HG02763 (cell line): ENCODE measurements around the gene GNMT.
A peak's percentile ranks its signal among the peaks of the same experiment; 100 is the strongest.
"Not testable (repeated sequence)": the region's sequence is repeated elsewhere in the genome, so short reads cannot be mapped to it uniquely, and the experiment has no call there.

Experiments used
- ATAC-seq: cut with Tn5 transposase; IDR thresholded peaks from one replicate; pipeline ENCODE4 v1.9.1; 2021; ENCODE audit warnings: mild to moderate bottlenecking, moderate library complexity; ENCODE audit not compliant: unreplicated experiment

The GNMT gene

DNA sequence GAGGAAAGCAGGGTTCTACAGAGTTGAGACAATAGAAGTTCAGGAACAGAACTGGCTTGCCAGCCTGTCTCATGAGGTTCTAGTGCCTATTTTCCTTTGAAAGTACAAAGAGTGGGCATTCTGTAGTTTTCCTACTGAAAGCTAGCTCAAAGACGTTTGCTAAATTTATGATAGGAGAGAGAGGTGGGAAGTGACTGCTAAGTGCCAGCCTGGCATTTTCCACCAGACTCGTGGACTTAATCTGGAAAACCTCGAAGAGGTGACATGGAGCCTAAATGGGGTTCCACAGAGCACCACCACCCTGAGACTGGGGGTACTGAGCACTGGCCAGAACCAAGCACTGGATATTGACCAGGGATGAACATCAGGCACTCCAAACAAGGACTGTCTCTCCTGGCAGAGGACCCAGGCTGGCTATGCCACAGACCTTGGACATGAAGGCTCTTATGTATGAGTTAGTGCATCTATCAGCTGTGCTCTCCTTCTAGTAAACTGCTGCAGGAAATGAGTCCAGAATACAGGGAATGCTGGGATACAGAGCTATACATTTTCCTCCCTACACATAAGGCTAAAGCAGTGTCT lies 11.3 kb downstream of the GNMT start:
- ATAC-seq, result no peak

DNA sequence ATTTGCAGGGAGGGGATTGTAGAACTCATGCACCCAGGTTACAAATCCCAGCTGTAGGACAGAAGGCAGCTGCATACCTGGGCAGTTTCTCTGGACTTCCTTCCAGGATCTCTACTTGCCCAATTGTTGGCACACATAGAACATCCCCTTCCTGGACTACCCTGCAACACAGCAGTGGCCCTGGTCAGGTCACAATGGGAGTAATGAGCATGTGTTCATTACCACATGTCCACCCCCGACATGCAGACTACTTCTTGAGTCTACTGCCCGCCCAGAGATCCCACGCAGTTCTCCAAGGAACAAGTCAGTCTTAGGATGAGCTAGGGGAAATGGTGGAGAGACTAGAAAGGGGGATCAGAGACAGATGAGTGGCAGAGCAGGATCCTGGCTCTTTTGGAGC lies 13.4 kb downstream of the GNMT start:
- no peak for ATAC-seq

DNA sequence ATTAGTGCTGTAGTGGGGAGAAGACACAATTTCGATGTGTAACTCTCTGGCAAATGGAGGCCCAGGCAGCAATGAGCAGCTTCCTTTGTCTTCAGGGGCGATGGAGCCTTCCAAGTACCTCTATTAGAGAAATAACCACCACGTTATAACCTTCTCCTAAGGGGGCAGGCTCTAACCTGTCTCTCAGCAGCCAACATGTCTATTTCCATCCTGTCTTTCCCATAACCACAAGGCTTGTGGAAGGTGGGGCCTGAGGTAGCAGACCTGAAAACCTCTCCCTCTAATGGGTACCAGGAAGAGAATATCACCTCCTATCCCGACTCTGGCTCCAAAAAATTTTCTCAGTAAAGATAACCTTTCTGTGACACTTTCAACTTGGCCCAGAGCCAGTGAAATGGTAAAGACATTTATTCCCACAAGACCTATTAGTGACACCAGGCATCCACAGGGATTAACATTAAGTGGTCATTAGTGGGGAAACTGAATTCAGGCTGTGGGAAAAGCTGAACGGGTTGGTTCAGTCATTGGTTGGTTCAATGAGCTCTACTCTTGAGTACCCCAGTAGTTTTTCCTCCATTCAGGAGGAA lies 14.5 kb downstream of the GNMT start:
- ATAC-seq, result no peak

DNA sequence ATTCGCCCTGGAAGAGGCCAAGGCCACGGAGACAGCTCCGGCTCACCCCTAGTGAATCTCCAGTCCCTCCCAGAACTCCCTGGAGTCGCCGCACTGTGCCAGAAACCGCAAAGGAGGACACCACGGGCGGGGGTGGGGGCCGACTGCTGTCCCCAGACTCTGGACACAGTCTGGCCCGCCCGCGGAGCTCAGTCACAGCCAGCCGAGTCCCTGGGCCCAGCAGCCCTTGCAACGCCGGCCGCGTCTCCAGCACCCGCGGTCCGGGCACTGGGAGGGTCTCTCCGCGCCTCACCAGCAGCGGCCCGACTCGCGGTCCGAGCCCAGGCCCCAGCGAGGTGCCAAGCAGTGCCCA lies 17.9 kb downstream of the GNMT start:
- no peak for ATAC-seq

DNA sequence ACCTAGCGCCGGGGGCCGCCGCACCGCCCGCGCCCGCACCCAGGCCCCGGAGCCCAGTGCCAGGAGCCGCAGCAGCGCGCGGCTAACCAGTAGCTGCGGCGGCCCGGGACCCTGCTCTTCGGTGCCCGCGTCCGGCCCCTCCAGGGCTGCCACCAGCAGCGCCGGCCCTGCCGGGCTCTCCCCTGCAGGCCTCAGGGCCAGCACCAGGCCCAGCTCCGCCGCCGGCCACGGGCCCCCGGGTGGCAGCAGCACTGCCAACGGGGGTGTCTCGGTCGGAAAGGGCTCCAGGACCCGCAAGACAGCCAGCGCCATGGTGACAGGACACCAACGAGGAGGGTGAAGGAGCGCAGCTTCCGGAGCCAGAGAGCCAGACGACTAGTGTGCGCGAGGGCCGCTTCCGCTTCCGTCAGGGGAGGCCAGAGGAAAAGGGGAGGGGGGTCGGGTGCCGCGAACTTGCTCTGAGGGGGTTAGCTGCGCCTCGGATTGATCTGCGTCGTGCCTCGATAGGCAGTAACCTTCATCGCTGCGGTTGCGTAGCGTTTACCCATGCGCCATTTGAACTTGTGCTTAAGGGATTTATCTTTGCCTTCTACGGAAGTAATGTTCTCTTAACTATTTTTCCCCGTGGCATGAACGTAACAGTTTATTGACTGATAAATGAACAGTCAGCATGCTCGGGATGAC lies 18.4 kb downstream of the GNMT start, which contains the start of gene PEX6:
PEX6 (minus strand) TSS at position 343 of the 684 bp plus-strand sequence; CDS start at position 312, 31 bp downstream.
- peak; percentile 90 for ATAC-seq

DNA sequence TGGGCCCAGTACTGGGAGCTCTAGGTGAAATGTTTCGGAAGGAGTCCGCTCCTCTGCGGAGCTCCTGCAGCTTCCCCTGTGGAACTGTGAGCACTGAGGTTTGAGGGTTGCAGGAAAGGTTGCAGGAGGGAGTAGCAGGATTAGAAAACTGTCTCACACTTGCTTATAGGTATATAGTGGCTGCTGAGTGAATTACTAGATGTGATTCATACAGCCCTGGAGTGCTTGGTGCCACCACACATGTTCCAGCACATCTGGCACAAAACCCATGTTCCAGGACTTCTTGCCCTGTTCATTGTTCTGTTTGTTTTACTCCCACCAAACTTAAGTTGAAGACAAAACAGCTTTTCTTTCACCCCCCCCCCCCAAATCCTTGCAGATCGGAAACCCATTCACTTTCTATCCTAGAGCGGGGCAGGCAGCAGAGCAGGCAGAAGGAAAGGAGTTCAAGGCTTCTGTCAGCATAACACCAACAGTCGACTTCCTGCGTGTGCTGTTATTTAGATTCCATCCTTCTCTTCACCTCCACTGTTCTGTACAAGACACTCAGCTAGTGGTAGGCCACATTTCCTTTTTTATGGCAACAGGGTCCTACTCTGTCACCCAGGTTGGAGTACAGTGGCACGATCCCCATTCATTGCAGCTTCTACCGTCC lies 19.1 kb downstream of the GNMT start:
- ATAC-seq, result no peak

DNA sequence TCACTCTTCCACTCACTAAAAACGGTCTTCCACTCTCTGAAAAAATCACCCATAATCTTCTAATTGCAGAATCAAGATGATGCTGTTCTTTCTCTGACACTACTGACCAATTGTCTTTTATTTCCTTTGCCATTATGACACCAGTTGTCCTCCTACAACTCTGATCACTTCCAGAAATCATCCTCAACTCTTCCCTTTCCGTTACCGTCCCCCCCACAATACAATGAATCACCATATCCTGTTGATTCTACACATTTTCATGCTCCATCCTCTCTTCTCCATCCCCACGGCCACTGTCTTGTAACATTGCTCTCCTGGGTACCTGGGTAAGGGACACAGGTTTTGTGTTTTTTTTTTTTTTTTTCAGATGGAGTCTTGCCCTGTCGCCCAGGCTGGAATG lies 21.3 kb downstream of the GNMT start:
- no peak for ATAC-seq

DNA sequence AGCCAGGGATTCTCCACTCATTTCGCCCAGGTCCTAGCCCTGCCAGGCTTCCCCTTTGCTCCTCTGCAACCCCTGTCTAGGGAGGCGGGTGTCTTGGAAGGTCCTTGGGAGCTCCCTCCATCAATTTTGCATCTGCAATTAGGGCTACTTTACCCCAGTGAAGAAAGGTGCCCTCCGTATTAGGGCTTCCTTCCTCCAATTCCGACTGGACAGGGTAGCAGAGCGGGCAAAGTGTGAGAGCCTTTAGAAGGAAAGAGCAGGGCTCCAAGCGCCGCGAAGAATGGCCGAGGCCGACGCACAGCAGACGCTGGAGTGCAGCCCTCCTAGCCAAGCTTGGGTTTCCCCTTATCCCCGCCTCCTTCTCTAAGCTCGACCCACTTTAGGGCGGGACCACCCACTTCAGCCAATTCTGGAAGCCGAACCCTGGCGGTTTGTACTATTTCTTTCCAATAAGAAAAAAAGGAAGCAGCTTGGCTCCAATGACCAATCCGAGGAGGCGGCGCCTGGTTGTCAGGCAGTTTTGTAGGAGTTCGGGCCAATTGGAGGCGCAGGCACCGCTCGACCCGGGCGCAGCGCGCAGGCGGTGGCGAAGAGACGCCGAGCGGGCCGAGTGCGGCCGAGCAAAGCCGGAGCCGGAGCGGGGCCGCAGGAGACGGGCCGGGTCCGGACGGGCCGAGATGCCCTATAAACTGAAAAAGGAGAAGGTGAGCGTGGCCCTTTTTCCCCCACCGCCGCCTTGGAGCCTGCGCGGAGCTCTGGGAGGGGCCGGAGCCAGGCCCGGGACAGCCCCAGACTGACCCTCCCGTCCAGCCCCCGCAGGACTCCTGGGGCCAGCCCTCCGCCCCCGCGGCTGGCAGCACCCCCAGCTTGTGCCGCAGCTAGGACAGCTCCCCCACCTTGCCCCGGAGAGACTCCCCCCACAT lies 23.7 kb downstream of the GNMT start, which contains the start of gene PPP2R5D:
PPP2R5D (plus strand) TSS at position 570 of the 923 bp plus-strand sequence; CDS start at position 678, 108 bp downstream.
- ATAC-seq, result peak; percentile 95

DNA sequence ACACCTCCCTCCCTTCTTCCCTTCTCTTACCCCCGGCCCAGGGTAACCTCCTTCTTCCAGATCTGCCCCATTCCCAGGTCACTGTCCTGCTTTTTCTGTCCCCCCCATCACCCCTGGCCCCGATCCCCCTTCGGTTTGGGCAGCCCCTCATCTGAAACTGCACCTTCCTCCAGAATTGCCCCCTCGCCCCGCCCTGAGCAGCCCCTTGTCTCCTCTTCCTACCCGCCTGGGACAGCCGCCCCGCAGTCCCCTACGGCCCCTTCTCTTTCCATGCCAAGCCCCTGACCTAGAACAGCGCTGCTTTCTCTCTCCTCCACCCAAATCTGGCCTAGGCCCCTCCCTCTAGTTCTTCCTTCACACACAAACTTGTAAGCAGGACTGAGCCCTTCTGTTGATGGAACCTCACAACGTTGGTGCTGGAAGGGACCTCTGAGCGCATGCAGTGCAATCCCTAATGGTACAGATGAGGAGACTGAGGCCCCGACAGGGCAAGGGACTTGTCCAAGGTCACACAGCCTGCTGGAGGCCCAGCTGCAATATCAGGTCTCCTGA lies 24.4 kb downstream of the GNMT start:
- ATAC-seq, result no peak

DNA sequence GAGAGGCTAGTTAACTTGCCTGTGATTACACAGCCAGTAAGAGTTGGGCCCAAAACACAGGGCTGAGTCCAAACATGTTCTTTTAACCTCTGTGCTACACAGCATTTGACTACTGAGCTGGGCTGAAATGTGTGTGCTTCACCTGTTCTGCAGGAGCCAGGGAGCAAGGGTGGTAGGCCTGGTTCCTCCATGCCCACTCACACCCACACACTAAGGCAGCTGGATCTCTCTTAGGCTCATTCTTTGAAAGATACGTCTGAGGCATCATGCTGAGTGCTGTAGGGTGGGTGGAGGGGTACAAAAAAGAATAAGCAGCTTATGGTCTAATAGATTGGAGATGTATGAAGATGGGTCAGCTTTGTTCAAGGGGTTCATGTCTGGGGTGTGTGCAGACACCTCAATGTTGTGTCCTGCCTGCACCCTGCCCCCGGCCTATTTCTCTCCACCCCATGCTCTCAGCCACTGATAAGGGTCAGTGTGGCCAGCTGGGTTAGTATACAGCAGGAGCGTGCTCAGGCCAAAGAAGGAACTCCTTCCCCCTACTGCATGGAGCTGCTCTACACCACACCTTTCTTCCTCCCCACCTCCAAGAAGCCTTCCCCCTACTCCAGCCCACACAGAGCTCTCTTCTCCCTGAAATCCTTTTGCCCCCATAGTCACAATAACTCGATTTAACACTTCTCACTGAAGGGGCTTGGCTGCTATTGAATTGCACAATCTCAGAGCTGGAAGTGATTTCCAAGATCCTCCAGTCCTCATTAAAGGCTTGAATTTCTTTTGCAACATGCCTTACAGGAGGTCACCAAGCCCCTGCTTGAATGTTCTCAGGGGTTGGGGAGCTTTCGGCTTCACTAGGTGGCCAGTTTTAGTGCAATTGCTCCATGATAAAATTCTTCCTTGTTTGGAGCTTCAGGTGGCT lies 27.2 kb downstream of the GNMT start:
- ATAC-seq, result no peak

DNA sequence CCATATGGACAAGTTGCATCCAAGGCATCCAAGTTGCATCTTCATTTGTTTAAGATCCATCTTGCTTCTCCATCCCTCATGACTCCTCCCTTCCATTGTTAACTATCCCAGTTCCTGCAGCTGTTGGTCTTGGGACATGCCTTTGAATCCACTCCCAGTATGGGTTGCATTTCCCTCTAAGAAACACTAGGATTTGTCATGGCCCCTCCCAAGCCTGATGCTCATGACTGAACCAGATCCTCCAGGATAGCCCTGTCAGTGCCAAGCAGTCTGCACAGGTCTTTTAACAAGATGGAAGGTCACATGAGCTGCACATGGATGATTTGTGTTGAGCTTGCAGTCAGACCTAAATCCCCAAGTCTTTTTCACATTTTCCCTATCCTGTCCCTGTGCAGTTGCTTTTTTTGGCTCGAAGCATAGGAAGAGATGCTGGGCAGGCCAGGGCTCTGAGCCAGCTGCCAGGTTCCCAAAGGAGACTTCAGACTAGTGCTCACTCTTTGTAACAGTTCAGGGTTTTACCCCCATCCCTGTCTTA lies 28.0 kb downstream of the GNMT start:
- ATAC-seq, result no peak

DNA sequence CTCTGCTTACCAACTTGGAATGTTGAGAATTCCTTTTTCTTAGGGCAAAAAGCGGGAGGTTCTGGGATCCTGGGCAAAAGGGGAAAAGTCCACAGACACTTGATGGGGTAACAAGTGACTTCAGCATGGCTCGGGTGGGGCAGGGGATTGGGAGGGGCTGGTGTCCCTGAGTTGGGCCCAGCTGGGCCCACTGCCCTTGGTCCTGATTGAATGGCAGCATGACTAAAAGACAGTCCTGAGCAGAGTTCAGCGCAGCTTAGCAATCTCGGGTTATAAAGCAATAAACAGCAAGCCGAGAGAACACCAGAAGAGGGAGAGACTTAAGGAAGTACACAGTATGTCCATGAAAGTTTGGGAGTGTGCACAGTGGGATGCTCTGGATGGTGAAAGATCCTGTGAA lies 29.4 kb downstream of the GNMT start:
- ATAC-seq, result no peak

DNA sequence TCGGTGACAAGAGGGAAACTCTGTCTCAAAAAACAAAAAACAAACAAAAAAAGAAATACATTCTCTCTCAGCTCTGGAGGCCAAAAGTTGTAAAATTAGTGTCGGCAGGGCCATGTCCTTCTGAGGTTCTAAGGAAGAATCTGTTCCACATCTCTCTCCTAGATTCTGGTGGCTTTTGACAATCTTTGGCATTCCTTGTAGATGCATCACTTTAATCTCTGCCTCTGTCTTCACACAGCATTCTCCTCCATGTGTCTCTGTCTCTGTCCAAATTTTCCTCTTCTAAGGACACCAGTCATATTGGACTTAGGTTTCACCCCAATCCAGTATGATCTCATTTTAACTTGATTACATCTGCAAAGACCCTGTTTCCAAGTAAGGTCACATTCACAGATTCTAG lies 32.9 kb downstream of the GNMT start:
- no peak for ATAC-seq

DNA sequence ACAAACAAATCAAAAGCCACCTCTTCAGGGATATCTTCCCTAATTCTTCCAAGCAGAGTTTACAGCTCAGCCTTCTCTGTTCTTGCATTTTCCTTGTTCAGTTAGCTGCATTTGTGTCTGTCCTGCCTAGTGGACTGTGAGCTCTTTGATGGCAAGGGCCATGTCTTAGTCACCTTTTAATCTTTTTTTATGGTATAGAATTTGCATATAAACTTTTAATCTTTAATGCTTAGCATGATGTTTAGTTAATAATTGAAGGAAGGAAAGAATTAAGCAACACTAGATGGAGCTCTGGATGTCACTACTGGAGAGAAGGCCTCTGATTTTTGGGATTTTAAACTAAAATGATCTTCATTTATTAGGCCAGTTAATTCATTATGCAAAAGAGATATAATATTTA lies 36.0 kb downstream of the GNMT start:
- no peak for ATAC-seq

DNA sequence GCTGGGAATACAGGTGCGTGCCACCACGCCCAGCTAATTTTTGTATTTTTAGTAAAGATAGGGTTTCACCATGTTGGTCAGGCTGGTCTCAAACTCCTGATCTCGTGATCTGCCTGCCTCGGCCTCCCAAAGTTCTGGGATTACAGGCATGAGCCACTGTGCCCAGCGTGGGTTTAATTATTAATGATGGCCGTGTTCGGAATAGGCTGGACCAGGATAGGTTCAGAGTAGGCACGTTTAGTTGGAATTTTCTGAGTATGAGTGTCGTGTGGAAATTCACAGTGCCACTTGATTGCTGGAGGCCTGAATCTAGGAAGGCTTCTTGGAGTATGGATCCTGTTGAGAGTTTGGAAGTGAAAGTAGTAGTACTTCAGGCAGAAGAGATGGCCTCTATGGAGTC lies 37.7 kb downstream of the GNMT start:
- not testable (repeated sequence) for ATAC-seq

DNA sequence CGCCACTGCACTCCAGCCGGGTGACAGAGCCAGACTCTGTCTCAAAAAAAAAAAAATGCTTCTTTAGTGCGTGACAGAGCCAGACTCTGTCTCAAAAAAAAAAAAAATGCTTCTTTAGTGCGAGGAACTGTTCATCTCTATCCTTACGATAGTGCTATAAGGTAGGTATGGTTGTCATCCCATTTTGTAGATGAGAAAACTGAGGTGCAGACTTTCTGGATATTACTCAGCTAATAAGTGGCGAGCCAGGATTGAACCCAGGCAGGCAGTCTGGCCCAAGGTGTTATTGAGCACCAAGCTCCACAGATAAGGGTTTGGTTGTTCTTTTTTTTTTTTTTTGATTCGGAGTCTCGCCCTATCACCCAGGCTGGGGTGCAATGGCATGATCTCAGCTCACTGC lies 41.3 kb downstream of the GNMT start:
- no peak for ATAC-seq

DNA sequence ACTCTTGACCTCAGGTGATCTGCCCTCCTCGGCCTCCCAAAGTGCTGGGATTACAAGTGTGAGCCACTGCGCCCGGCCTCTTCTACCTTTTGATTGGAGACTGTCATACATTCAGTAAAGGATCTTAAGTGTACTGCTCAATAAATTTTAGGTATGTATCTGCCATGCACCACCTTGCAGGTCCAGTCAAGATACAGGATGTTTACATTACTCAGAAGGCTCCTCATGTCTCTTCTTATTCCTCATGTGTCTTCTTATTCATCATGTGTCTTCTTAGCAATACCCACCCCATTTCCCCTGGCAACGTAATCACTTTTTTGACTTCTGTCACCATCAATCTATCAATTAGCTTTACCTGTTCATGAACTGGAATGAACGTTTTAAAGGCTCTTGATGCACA lies 45.3 kb downstream of the GNMT start:
- ATAC-seq, result no peak

DNA sequence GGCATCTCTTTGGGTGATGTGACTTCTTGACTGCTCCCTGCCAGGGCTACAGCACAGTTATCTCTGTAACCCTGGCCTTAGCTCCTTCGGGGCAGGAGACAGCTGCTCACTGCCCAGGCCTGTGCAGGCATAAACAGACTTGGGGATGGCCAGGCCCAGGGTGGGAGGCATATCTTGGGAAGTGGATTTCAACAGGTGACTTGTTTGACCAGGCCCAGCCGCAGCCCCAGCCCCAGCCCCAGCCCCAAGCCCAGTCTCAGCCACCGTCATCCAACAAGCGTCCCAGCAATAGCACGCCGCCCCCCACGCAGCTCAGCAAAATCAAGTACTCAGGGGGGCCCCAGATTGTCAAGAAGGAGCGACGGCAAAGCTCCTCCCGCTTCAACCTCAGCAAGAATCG lies 45.7 kb downstream of the GNMT start:
- no peak for ATAC-seq

DNA sequence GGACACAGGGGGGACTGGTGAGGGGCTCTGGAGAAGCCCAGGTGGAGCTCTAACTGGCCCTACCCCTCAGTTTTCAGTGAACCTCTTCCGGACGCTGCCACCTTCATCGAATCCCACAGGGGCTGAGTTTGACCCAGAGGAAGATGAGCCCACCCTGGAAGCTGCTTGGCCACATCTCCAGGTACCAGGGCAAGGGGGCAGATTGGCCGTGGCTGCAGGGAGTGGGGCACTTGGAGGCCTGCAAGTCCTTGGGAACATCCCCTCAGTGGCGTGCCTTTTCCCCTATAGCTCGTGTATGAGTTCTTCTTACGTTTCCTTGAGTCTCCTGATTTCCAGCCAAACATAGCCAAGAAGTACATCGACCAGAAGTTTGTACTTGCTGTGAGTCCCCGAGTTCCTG lies 46.6 kb downstream of the GNMT start:
- no peak for ATAC-seq
